A549 (cell line): Measurements from ENCODE around the gene EIF4G3. TPM values are rescaled to one million over a fixed set of nuclear protein-coding genes. Genes with fewer than 3 reads are reported as not detected.

ENCODE experiments used
- ATAC-seq, 2 experiments: fragments of 200-7000 bp in 1 of 2; fragments of >200 bp in 1 of 2; cut with Nextera tagmentation in 1 of 2; cut with Tn5 transposase in 1 of 2; 3 replicates each; pipeline versions ENCODE4 v1.8.0 to v1.9.1; 2018 to 2020; ENCODE audit warnings: mild to moderate bottlenecking in 1 of 2, moderate library complexity in 1 of 2
- CTCF ChIA-PET: fragments of 300-600 bp; sonication (Branson Sonifier 250); formaldehyde crosslinking; extraction: SDS; loops from one replicate; lab custom pipeline; 2021; ENCODE audit warnings: antibody characterized with exemption, inconsistent platforms; lab: Yijun Ruan, JAX
- POLR2A ChIA-PET: fragments of 350-600 bp; formaldehyde crosslinking; extraction: SDS; loops from one replicate; lab custom pipeline; 2021; ENCODE audit warnings: antibody characterized with exemption, inconsistent platforms; lab: Yijun Ruan, JAX
- DNase-seq, 2 experiments: peaks; one replicate each; pipeline versions ENCODE4 v3.0.0 to v3.0.0-alpha.2; 2011 to 2016; ENCODE audit warnings: low read depth in 1 of 2, low spot score in 1 of 2
- FAIRE-seq: peaks from 2 replicates; lab custom pipeline; 2011; peaks lifted over from hg19 to GRCh38; lab: Jason Lieb, UNC
- H3K27ac ChIP-seq, 2 experiments: fragments of >200 bp; sonication (Bioruptor Twin); formaldehyde crosslinking; 3 replicates each; pipeline ENCODE4 v1.5.1; 2016 to 2017
- H3K4me1 ChIP-seq: fragments of >200 bp; sonication (Bioruptor Twin); formaldehyde crosslinking; 3 replicates; pipeline ENCODE4 v1.6.1; 2016
- H3K4me2 ChIP-seq: fragments of >200 bp; sonication (Bioruptor Twin); formaldehyde crosslinking; 3 replicates; pipeline ENCODE4 v1.6.1; 2016
- H3K4me3 ChIP-seq: fragments of >200 bp; sonication (Bioruptor Twin); formaldehyde crosslinking; 3 replicates; pipeline ENCODE4 v1.5.1; 2016
- H3K9me3 ChIP-seq: fragments of >200 bp; sonication (Bioruptor Twin); formaldehyde crosslinking; 3 replicates; pipeline ENCODE4 v1.6.1; 2016
- ATOH8 ChIP-seq: fragments of 250-450 bp; sonication (Bioruptor Pico); IDR thresholded peaks from 2 replicates; pipeline ENCODE4 v1.5.0; 2020; ENCODE audit warnings: low read depth, mild to moderate bottlenecking, moderate library complexity
- BHLHE40 ChIP-seq: IDR thresholded peaks from 2 replicates; pipeline ENCODE4 v1.6.1; 2012; ENCODE audit warnings: low read depth, low read length, inconsistent platforms
- CBX2 ChIP-seq: fragments of 200-600 bp; sonication (generic); IDR thresholded peaks from 2 replicates; pipeline ENCODE4 v1.6.1; 2016; ENCODE audit warnings: low read depth, mild to moderate bottlenecking, borderline replicate concordance
- CBX8 ChIP-seq: fragments of 200-600 bp; sonication (generic); IDR thresholded peaks from 2 replicates; pipeline ENCODE4 v1.6.1; 2016
- CHD4 ChIP-seq: fragments of 200-600 bp; sonication (generic); IDR thresholded peaks from 2 replicates; pipeline ENCODE4 v1.6.1; 2016; ENCODE audit warnings: antibody characterized with exemption, mild to moderate bottlenecking, borderline replicate concordance
- E2F6 ChIP-seq: IDR thresholded peaks from 2 replicates; pipeline ENCODE4 v1.6.1; 2012; ENCODE audit warnings: low read depth, borderline replicate concordance
- EHMT2 ChIP-seq: fragments of 200-600 bp; sonication (generic); IDR thresholded peaks from 2 replicates; pipeline ENCODE4 v1.6.1; 2016; ENCODE audit warnings: antibody characterized with exemption, low read depth, mild to moderate bottlenecking, moderate library complexity
- ELK1 ChIP-seq: fragments of 150-350 bp; IDR thresholded peaks from 2 replicates; pipeline ENCODE4 v1.6.1; 2014; ENCODE audit warnings: low read depth, mild to moderate bottlenecking, low read length
- EP300 ChIP-seq, 2 experiments: fragments of >200 bp; sonication (Bioruptor Twin); formaldehyde crosslinking; IDR thresholded peaks; 2 replicates in 1 of 2; 3 replicates in 1 of 2; pipeline ENCODE4 v1.6.1; 2016 to 2017
- HDAC2 ChIP-seq: fragments of 200-600 bp; sonication (generic); IDR thresholded peaks from 2 replicates; pipeline ENCODE4 v1.6.1; 2016
- KDM5A ChIP-seq: fragments of 200-600 bp; sonication (generic); IDR thresholded peaks from 2 replicates; pipeline ENCODE4 v1.6.1; 2016; ENCODE audit warnings: antibody characterized with exemption, mild to moderate bottlenecking
- MYC ChIP-seq: IDR thresholded peaks from 2 replicates; pipeline ENCODE4 v1.6.1; 2012; ENCODE audit warnings: mild to moderate bottlenecking, inconsistent platforms, low read length, improper control_type of control experiment, borderline replicate concordance
- NFE2L2 ChIP-seq: fragments of 150-350 bp; conservative IDR thresholded peaks from 2 replicates; pipeline ENCODE4 v1.6.1; 2014; ENCODE audit warnings: low read length
- RAD21 ChIP-seq, 2 experiments: fragments of >200 bp in 1 of 2; sonication (Bioruptor Twin) in 1 of 2; formaldehyde crosslinking in 1 of 2; IDR thresholded peaks in 1 of 2; conservative IDR thresholded peaks in 1 of 2; 2 replicates in 1 of 2; 3 replicates in 1 of 2; pipeline ENCODE4 v1.6.1; 2012 to 2018; ENCODE audit warnings: inconsistent platforms in 1 of 2
- RARB ChIP-seq: fragments of 250-450 bp; sonication (Bioruptor Pico); IDR thresholded peaks from 2 replicates; pipeline ENCODE4 v1.8.0; 2021; ENCODE audit warnings: mild to moderate bottlenecking, moderate library complexity
- SMC3 ChIP-seq: fragments of >200 bp; sonication (Bioruptor Twin); formaldehyde crosslinking; IDR thresholded peaks from 3 replicates; pipeline ENCODE4 v1.6.1; 2018; ENCODE audit warnings: inconsistent platforms
- SREBF2 ChIP-seq: fragments of 450-650 bp; IDR thresholded peaks from 2 replicates; pipeline ENCODE4 v1.6.1; 2014; ENCODE audit warnings: mild to moderate bottlenecking, moderate library complexity
- ZC3H11A ChIP-seq: fragments of 450-650 bp; IDR thresholded peaks from 2 replicates; pipeline ENCODE4 v1.6.1; 2014; ENCODE audit warnings: antibody characterized with exemption, mild to moderate bottlenecking
- ZFP36 ChIP-seq: fragments of 450-650 bp; IDR thresholded peaks from 2 replicates; pipeline ENCODE4 v1.6.1; 2014; ENCODE audit warnings: borderline replicate concordance; ENCODE audit not compliant: partially characterized antibody
- ZNF302 ChIP-seq: fragments of 250-450 bp; sonication (Bioruptor Pico); IDR thresholded peaks from 2 replicates; pipeline ENCODE4 v1.9.0; 2021; ENCODE audit warnings: inconsistent platforms, mild to moderate bottlenecking, moderate library complexity
- WGBS: methylation state at CpG from one replicate; pipeline ENCODE4 v1.1.6; 2017; ENCODE audit errors: missing lambda C conversion rate; 5-methylcytosine and 5-hydroxymethylcytosine counted together
- polyA plus RNA-seq, 4 experiments: library from polyadenylated mRNA; depleted of rRNA in 3 of 4; stranded (reverse); fragments of >200 nt; fragmentation: RNase III in 1 of 4; extraction: RNeasy Plus Mini Kit Qiagen cat#74134 plus additional on column Dnase treatment in 1 of 4; gene quantifications; 2 replicates in 3 of 4; 3 replicates in 1 of 4; pipeline ENCODE4 v1.2.3, GENCODE V29; 2011 to 2017

Gene EIF4G3
- polyA plus RNA-seq, 2 of the 4 experiments (the other 2 are of a cell fraction) = 25.0 to 51.3 TPM

GRCh38 chr1:20996554-20996953 is 180.1 kb downstream of the EIF4G3 start:
- CTCF ChIA-PET = no interaction called here
- DNase-seq (no peak), FAIRE-seq (no peak)
- no peak overlapping the region for H3K4me3 ChIP-seq
- no peak overlapping the region for H3K27ac ChIP-seq
- TF ChIP-seq CBX2 (no peak), MYC (no peak), ELK1 (no peak), NFE2L2 (no peak), EHMT2 (no peak), SMC3 (no peak), CHD4 (no peak), ATOH8 (CRISPR knock-in tag) (no peak), E2F6 (no peak), BHLHE40 (no peak), ZC3H11A (no peak), ZFP36 (no peak), SREBF2 (no peak)
- TF ChIP-seq, all 56 proteins: peak for 0
- H3K4me1 ChIP-seq = peaks cover 42% of the 10 kb centered on the region; the same call in 2 of the 3 replicates
- H3K9me3 ChIP-seq = no peaks in the 10 kb centered on the region
- POLR2A ChIA-PET = no interaction called here
- ATAC-seq = no peak
- no peak overlapping the region for H3K4me2 ChIP-seq

- Histone ChIP-seq H3K4me3 (no peak overlapping the region), H3K9me3 (no peaks in the 10 kb centered on the region), H3K27ac (no peak overlapping the region; a peak in 1 of 6 replicates), H3K4me2 (no peak overlapping the region), H3K4me1 (peaks cover 42% of the 10 kb centered on the region; the same call in 2 of the 3 replicates)
- DNase-seq (no peak), ATAC-seq (no peak), FAIRE-seq (no peak)
- 89% methylated on average over 5 of the region's 5 CpGs for WGBS
- ChIA-PET CTCF (interaction anchor here (2.2 kb wide), 1 partner anchor 12 kb away, joined by 7 read pairs; no protein-coding TSS in a partner anchor), POLR2A (no interaction called here)
- TF ChIP-seq RAD21 (conservative IDR thresholded peaks at IDR 0.05 in 1 of 2, IDR thresholded peaks at IDR 0.05 in 1 of 2) (no peak), RARB (CRISPR knock-in tag) (no peak), ZNF302 (no peak), HDAC2 (no peak)
Measured at GRCh38 chr1:20993716-20994575, 182.8 kb downstream of the EIF4G3 start.

GRCh38 chr1:20992322-20993056 is 184.2 kb downstream of the EIF4G3 start:
- POLR2A ChIA-PET = no interaction called here

More at GRCh38 chr1:20992322-20993056, 184.2 kb downstream of the EIF4G3 start:
- Histone ChIP-seq H3K9me3 (no peaks in the 10 kb centered on the region), H3K27ac (no peak overlapping the region; a peak in 1 of 6 replicates), H3K4me1 (peaks cover 35% of the 10 kb centered on the region; the same call in 2 of the 3 replicates), H3K4me3 (no peak overlapping the region), H3K4me2 (peak overlapping the region; percentile 9; the same call in 1 of the 3 replicates)
- 77% methylated on average over 2 of the region's 2 CpGs for WGBS
- DNase-seq = no peak
- ATAC-seq = no peak
- CTCF ChIA-PET = interaction anchor here (2.2 kb wide), 1 partner anchor 10 kb away, joined by 7 read pairs; no protein-coding TSS in a partner anchor
- FAIRE-seq = no peak
- no peak for TF ChIP-seq E2F6
- TF ChIP-seq RARB (CRISPR knock-in tag) = no peak
- TF ChIP-seq CBX8 = no peak
- TF ChIP-seq EP300 (IDR thresholded peaks at IDR 0.05) = no peak
- no peak for TF ChIP-seq KDM5A
